ENCODE measurements around the gene JSRP1.

Gene JSRP1

GRCh38 chr19:2214251-2214650 is 42.0 kb downstream of the JSRP1 start:
- no peak for DNase-seq

- DNase-seq, result no peak
These were observed 42.4 kb downstream of the JSRP1 start for GRCh38 chr19:2213799-2214198.

- DNase-seq, result no peak
These were observed 43.1 kb downstream of the JSRP1 start for GRCh38 chr19:2212861-2213711.

- DNase-seq, result no peak
These were observed 45.1 kb downstream of the JSRP1 start for GRCh38 chr19:2210987-2211740.

- no peak for DNase-seq
These were observed 46.0 kb downstream of the JSRP1 start for GRCh38 chr19:2210206-2210605.

GRCh38 chr19:2209408-2209807 is 46.8 kb downstream of the JSRP1 start:
- DNase-seq, result no peak

GRCh38 chr19:2208975-2209374 is 47.2 kb downstream of the JSRP1 start:
- DNase-seq, result no peak

GRCh38 chr19:2207991-2208860 is 48.0 kb downstream of the JSRP1 start:
- no peak for DNase-seq

- no peak for DNase-seq
These were observed 49.2 kb downstream of the JSRP1 start for GRCh38 chr19:2207008-2207407.

GRCh38 chr19:2202366-2202765 is 53.9 kb downstream of the JSRP1 start:
- DNase-seq, result no peak
